Measurements from ENCODE around the gene PPP4R3A.
A peak's percentile ranks its signal among the peaks of the same experiment; 100 is the strongest.
"Not testable (repeated sequence)": the region's sequence is repeated elsewhere in the genome, so short reads cannot be mapped to it uniquely, and the experiment has no call there.

PPP4R3A gene

DNA sequence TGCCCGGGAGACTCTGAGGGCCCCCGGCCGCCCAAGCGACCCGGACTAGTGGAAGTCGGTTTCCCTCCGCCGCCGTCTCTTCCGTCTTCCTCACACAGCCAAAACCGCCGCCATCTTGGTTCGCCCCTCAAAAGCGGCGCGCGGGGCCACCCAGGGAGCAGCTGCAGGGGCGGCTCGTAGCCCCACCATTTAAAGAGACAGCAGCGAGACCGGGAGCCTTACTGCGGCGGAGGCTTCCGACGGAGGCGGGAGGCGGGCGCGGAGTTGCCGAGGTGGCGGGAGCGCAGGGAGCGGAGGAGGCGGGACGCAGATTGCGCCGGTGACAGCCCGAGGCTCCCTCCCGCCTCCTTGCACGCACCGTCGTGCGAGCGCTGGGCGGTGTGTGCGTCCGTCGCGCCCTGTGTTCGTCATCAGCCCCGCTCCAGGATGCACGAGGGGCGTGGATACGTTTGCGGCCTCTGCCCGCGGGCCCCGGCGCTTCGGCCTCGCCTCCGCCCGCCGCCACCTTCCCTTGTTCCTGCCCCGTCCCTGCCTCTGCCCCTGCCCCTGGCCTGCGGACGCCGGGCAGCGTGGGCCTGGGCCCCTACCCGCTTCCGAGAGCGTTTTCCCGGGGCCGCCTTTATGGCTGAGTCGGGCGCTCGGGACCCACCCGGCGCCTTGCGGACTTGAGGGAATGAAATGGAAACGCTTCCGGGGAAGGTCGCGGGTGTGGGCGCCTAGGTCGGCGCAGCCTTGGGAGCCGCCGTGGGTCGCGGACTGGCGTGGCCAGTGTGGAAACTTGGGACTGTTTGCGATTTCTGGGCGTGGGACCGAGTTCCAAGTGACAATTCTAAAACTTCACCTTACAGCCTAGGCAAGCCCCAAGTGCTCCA lies at the start of gene PPP4R3A:
TSS of gene PPP4R3A (minus strand) at position 140 of the 872 bp plus-strand sequence. CDS start 663 bp downstream, outside the sequence.
- peak; percentile 90 to 93 for DNase-seq (ENCODE audit: low read depth in 2 of 2)

DNA sequence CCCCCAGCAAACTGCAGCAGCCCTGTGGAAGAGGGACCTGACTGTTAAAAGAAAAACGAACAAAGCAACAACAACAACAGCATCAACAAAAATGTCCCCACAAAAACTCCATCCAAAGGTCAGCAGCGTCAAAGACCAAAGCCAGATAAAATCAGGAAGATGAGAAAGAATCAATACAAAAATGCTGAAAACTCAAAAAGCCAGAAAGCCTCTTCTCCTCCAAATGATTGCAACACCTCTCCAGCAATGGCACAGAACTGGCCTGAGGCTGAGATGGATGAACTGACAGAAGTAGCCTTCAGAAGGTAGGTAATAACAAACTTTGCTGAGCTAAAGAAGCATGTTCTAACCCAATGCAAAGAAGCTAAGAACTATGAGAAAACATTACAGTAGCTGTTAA lies 45.4 kb upstream of the PPP4R3A start:
- no peak for DNase-seq (ENCODE audit: low read depth in 2 of 2)

DNA sequence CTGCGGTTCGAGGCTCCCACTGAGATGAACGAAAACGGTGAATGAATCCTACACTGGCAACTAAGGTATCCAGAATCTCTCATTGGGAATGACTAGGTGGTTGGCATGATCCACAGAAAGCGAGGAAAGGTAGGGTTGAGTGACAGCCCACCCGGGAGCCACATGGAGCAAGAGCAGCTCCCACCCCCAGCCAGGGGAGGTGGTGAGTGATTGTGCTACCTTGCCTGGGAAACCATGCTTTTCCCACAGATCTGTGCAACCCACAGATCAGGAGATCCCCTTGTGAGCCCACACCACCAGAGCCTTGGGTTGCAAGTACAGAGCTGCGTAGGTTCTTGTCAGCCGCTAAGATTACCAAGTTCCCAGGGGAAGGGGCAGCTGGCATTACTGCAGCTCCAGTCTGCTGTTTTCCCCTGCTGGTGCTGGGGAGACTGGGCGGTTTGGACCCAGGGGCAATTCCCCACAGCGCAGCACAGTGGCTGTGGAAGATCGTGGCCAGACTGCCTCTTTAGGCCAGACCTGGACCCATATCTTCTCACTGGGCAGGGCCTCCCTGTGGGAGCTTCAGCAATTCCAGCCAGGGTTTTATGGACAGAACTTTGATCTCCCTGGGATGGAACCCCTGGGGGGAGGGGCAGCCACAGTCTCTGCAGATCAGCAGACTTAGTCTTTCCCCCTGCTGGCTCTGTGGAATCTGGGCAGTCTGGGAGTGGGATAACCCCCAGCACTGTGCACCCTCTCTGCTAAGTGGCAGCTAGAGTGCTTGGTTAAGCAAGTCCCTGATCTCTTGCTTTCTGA lies 44.6 kb upstream of the PPP4R3A start:
- no peak for DNase-seq (ENCODE audit: low read depth in 2 of 2)

DNA sequence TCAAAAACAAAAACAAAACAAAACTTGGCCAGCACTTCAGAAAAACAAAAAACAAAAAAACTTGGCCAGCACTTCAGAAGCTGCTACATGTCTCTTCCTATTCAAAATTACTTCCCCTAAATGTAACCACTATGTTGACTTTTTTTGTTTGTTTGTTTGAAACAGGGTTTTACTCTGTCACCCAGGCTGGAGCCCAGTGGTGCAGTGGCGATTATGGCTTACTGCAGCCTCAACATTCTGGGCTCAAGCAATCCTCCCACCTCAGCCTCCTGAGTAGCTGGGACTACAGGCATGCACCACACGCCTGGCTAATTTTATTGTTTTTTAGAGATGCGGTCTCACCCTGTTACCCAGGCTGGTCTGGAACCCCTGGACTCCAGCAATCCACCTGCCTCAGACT lies 38.0 kb upstream of the PPP4R3A start:
- DNase-seq (ENCODE audit: low read depth in 2 of 2) = no peak

DNA sequence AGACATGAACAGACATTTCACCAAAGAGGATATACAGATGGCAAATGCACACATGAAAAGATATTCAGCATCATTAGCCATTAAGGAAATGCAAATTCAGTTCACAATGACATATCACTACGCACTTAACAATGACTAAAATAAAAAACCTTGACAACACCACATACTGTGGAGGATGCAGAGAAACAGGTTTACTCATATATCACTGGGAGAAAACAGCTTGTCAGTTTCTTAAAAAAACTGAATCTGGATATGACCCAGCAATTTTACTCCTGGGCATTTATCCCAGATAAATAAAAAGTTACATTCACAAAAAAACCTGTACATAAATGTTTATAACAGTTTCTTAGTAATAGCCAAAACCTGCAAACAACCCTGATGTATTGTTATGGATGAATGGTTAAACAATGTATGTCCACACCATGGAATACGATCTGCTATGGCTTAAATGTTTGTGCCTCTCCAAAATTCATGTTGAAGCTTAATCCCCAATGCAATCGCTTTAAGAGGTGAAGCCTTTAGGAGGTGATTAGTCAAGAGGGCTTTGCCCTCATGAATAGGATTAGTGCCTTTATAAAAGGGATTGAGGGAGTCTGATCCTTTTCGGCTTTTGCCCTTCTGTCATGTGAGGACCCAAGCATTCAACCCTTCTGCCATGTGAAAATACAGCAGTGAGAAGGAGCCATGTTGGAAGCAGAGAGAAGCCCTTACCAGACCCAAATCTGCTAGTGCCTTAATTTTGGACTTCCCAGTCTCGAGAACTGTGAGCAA lies 36.0 kb upstream of the PPP4R3A start:
- DNase-seq (ENCODE audit: low read depth in 2 of 2) = no peak

DNA sequence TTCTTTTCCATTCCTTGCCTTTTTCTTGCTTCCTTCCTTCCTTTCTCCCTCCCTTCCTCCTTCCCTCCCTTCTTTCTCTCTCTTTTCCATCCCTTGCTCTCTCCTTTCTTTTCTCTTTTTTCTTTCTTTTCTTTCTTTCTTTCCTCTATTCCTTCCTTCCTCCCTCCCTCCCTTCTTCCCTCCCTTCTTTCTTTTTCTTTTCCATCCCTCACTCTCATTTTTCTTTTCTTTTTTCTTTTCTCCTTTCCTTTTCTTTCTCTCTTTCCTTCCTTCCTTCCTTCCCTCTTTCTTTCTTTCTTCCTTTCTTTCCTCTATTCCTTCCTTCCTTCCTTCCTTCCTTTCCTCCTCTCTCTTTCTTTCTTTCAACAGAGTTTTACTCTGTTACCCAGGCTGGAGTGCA lies 35.1 kb upstream of the PPP4R3A start:
- no peak for DNase-seq (ENCODE audit: low read depth in 2 of 2)

DNA sequence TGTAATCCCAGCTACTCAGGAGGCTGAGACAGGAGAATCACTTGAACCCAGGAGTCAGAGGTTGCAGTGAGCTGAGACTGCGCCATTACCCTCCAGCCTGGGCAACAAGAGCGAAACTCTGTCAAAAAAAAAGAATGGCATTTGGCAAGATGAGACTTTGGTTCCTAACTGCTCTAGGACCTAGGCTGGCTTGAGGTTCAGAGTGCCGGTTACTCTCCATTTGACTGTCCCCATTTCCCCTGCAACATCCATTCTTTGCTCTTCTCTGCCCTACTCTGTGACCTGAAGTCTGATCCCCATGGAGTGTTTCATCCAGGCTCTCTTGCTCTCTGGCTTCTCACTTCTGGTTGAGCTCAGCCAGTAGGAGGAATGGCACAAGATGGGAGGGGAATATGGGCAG lies 26.2 kb upstream of the PPP4R3A start:
- no peak for DNase-seq (ENCODE audit: low read depth in 2 of 2)

DNA sequence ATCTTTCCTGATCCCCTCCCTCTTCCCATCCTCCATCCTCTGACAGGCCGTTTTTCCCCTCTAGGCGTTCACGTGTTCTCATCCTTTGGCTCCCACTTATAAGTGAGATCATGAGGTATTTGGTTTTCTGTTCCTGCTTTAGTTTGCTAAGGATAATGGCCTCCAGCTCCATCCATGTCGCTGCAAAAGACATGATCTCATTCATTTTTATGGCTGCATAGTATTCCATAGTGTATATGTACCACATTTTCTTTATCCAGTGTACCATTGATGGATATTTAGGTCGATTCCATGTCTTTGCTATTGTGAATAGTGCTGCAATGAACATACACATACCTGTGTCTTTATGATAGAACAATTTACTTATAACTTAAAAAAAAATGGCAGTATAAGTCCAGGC lies 23.9 kb upstream of the PPP4R3A start:
- DNase-seq (ENCODE audit: low read depth in 2 of 2) = not testable (repeated sequence)

DNA sequence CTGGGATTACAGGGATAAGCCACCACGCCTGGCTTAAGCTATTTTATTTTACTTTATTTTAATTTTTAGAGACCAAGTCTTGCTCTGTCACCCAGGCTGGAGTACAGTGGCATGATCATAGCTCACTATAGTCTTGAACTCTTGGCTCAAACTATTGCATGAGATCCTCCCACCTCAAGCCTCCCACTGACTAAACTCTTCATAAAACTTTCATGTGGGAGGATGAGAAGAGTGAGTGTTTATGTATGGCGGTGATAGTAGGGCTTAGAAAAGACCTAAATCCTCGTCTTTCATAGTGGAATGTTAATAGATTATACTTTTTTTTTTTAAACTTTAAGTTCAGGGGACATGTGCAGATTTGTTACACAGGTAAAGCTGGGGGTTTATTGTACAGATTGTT lies 23.5 kb upstream of the PPP4R3A start:
- no peak for DNase-seq (ENCODE audit: low read depth in 2 of 2)

DNA sequence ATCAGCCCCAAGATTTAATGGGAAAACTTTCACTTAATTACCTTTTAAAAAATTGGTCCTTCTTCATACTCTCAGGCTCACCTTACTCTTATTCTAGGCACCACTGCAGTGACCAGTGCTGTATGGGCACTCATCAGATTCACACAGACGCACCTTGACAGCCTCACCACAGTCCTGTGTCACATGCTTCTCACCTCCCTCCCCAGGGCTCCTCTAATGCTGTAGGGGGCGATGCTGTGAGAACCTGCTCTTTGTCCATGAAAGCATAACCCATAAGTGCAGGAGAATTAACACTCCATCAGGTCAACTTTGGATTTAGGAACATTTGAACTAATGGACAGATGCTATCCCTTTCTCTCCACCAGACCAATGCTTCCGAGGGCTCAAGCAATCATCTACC lies 13.9 kb upstream of the PPP4R3A start:
- DNase-seq (ENCODE audit: low read depth in 2 of 2) = no peak

DNA sequence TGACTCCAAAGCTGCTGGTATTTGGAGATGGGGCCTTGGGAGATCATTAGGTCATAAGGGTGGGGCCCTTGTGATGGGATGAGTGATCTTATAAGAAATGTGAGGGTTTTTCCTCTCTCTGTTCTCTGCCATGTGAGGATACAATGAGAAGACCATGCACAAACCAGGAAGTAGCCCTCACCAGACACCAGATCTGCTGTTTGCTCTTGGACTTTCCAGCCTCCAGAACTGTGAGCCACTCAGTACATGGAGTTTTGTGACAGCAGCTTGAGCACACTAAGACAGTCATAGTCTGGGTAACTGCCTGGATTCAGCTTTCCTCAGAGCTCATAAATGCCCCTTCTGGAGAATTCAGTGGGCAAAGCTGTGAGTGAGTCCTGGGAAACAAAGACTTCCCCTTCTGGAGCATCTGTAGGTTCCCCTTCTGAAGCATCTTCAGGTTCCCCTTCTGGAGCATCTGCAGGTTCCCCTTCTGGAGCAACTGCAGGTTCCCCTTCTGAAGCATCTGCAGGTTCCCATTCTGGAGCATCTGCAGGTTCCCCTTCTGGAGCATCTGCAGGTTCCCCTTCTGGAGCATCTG lies 11.0 kb upstream of the PPP4R3A start:
- no peak for DNase-seq (ENCODE audit: low read depth in 2 of 2)

DNA sequence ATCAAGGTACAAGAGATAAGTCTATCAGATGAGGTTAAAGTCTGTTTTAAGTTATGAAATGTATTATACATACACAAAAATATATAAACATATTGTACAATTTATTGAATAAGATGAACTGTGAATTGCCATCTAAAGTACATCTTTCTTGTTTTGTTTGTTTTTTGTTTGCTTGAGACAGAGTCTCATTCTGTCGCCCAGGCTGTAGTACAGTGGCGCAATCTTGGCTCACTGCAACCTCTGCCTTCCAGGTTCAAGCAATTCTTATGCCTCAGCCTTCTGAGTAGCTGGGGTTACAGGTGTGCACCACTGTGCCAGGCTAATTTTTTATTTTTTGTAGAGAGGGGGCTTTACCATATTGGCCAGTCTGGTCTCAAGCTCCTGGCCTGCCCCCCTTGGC lies 10.0 kb upstream of the PPP4R3A start:
- DNase-seq (ENCODE audit: low read depth in 2 of 2) = no peak

DNA sequence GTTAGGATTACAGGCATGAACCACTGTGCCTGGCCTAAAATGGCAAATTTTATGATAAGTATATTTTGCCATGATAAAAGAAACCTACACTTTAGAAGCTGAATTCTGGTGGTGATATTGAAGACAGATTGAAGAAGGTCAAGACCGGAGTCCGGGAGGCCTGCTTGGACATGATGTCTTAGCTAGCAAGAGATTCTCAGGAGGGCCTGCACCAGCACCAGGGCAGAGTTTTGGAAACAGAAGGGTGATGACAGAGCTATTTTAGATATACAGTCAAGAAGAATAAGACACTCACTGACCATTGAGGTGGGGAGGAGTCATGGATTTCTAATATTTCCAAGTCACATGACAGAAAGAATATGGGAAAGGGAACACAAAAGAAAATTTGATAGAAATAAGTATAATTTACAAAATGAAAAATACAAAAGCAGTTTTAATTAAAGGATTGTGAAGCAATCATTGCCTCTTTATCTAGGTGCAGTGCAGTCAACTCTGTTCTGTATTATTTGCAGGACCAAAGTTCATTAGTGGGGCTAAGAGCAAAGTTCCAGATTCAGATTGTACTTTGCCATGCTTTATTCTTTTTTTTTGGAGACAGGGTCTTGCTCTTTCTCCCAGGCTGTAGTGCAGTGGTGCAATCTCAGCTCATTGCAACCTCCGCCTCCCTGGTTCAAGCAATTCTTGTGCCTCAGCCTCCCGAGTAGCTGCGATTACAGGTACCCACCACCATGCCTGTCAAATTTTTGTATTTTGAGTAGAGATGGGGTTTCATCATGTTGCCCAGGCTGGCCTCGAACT lies 9.3 kb upstream of the PPP4R3A start:
- DNase-seq (ENCODE audit: low read depth in 2 of 2) = no peak

DNA sequence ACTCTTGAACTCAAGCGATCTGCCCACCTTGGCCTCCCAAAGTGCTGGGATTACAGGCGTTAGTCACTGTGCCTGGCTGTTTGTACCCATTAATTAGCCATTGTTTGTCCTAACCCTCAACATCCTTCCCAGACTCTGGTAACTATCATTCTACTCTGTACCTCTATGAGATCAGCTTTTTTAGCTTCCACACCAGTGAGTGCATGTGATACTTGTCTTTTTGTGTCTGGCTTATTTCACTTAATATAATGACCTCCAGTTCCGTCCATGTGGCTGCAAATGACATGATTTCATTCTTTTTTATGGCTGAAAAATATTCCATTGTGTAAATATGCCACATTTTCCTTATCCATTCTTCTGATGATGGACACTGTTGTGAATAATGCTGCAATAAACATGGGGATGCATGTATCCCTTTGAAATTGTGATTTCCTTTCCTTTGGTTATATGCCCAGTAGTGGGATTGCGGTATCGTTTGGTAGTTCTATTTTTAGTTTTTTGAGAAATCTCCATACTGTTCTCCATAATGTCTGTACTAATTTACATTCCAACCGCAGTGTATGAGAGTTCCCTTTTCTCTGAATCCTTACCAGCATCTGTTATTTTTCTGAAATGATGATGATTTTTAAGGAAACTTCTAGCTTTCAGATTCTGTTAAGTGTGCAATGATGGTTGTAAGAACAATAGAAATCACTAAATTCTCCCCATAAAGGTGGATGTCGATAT lies 6.7 kb upstream of the PPP4R3A start:
- no peak for DNase-seq (ENCODE audit: low read depth in 2 of 2)

DNA sequence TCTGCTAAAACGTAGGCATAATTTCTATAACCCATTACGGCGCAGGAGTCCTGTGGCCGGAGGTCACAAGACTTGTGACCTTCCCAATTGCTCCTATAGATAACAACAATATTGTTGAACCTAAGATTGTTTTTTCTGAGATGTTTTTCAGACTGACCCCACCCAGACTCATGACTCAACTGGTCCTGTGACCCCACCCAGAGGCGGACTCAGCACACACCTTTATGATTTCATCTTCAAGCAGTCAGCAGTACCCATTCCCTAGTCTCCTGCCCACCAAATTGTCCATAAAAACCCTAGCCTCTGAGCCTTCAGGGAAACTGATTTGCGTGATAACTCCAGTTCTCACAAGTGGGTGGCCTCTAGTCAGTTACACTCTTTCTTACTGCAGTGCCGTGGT lies 5.9 kb upstream of the PPP4R3A start:
- no peak for DNase-seq (ENCODE audit: low read depth in 2 of 2)

DNA sequence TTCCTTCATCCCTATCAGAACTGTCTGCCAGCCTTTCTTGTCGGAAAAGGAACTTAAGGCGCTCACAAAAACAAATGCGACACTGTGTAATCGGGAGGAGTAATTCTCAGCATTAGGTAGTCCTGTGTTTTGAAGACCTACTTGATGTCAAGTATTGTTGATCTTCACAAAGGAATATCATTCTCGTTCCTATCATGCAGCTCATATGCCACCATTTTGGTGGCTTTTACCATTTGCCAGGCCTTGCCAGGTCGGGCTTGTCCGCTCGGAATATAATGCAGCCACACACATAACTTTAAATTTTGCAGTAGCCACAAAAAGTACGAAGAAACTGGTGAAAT lies 903 bp upstream of the PPP4R3A start:
- DNase-seq (ENCODE audit: low read depth in 2 of 2) = no peak

DNA sequence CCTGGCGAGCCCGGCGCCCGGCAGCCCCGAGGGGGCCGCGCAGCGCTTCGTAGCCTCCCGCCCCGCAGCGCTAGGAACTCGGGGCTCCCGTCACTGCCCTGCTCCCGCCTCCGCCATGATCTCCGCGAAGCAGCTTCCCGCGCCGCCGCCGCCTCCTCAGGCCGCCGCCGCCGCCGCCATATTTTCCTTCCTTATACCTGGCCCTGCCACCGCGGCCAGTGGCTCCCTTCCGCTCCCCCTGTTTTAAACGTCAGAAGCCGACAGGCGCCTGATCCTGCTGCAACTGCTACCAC lies 286 bp downstream of the PPP4R3A start:
- DNase-seq (ENCODE audit: low read depth in 2 of 2) = no peak

DNA sequence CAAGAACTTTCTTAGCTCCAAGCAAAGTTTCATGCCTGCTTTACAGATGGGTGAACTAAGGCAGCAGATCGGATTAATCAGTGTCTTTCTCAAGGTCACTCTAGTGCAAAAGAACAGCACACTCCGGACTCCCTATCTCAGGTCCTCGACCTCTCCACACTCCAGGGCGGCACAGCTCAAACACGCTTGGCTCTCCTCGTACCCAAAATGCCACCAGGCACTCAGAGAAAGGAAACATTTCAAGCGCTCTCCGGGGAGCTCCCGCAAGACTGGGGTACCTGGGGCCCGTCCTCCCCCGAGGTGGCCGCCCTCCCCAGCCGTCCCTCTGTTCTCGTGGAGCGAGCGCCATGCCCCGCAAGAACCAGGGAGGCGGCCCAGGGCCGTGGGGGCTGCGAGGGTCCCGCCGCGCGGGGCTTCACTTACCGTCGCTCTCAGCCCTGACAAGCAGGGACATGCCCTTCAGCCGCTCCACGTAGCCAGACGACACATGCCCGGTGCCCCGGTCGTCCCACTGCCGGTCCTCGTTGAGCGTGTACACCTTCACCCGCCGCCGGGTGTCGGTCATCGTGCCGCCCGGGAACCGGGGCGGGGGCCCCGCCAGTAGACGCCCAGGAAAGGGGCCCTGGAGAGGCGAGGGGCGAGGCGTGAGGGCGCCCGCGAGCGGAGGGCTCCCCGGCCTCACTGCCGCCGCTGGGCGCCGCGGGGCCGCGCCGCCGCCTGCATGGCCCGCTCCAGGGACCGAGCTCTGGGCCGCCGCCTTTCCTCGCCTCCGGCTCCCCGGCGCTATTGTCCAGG lies 830 bp downstream of the PPP4R3A start:
- DNase-seq (ENCODE audit: low read depth in 2 of 2) = peak; percentile 6 to 13

DNA sequence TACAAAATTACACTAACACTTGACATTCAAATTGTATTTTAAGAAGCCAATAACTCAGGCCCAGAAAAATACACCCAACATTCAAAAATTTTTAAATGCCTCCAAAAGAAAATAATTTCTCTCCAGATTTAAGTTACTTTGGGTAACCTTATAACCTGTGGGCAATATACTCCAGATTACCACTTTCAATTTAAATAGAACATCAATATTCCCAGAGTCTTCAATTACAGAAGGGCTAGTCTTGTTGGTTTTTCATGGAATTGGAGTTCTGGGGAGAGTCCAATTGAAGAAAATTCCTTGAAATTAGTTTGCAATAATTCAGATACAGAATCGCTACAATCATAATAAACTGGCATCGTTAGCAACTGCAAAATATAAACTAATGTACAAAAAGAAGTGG lies 2.0 kb downstream of the PPP4R3A start:
- DNase-seq (ENCODE audit: low read depth in 2 of 2) = no peak

DNA sequence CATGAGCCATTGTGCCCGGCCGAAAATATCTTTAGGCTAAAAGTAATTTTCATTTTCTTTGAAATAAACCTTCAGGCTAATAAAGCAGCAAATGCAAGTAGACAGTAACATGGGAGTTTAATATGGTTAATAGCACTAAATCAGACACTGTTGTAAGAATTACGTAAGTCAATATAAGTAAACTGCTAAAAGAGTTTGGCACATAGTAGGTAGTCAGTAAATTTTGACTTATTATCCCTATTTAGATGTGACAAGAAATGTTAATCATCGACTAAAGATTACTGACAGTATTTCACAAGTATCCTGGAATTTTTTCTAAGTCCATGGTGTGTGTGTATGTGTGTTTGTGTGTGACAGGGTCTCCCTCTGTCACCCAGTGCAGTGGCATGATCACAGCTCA lies 3.9 kb downstream of the PPP4R3A start:
- no peak for DNase-seq (ENCODE audit: low read depth in 2 of 2)

Data from stimulated activated CD8-positive, alpha-beta memory T cell treated with anti-CD3 and anti-CD28 coated beads, Interleukin-15, amount 100 ng/mL, for 4 hours (primary cell).